ENCODE results near the gene AKAP3.

AKAP3 gene

GRCh38 chr12:4615667-4616066 is 33.2 kb downstream of the AKAP3 start:
- Histone ChIP-seq H3K4me3 (ENCODE audit: low read length) (no peak overlapping the region), H2BK15ac (replicated peaks; ENCODE audit: low read depth) (no peak overlapping the region), H3K36me3 (ENCODE audit: control insufficient read depth, insufficient read depth, low read length) (no peaks in the 10 kb centered on the region), H3K56ac (ENCODE audit: low read length) (no peak overlapping the region), H3K9ac (ENCODE audit: low read length) (no peak overlapping the region), H3K79me2 (ENCODE audit: control insufficient read depth, insufficient read depth, low read length) (no peaks in the 10 kb centered on the region), H3K27ac (ENCODE audit: low read depth, low read length) (no peak overlapping the region), H3K18ac (ENCODE audit: low read length) (no peak overlapping the region), H3K27me3 (ENCODE audit: insufficient read depth, low read length, poor library complexity) (no peaks in the 10 kb centered on the region), H4K8ac (ENCODE audit: low read depth, low read length) (no peak overlapping the region), H2BK5ac (ENCODE audit: low read length) (no peak overlapping the region), H3K79me1 (ENCODE audit: low read length) (no peaks in the 10 kb centered on the region), H4K5ac (ENCODE audit: low read length) (no peak overlapping the region), H3K4me2 (ENCODE audit: low read length) (no peak overlapping the region), H2AK5ac (ENCODE audit: low read length) (no peak overlapping the region), H3K4ac (ENCODE audit: low read depth, low read length) (no peak overlapping the region), H3K4me1 (ENCODE audit: control insufficient read depth, low read depth, low read length) (no peaks in the 10 kb centered on the region), H2BK120ac (ENCODE audit: low read depth, low read length) (no peak overlapping the region), H3K23ac (ENCODE audit: low read length) (no peak overlapping the region)
- no CpG with 5 or more reads among the region's 9 CpGs for WGBS (ENCODE audit: extremely low coverage, insufficient coverage, low lambda C conversion rate)
- no peak for DNase-seq

- Histone ChIP-seq H3K79me1 (ENCODE audit: low read length) (no peaks in the 10 kb centered on the region), H4K5ac (ENCODE audit: low read length) (no peak overlapping the region), H3K27me3 (ENCODE audit: insufficient read depth, low read length, poor library complexity) (no peaks in the 10 kb centered on the region), H3K79me2 (ENCODE audit: control insufficient read depth, insufficient read depth, low read length) (no peaks in the 10 kb centered on the region), H3K27ac (ENCODE audit: low read depth, low read length) (no peak overlapping the region), H2BK5ac (ENCODE audit: low read length) (no peak overlapping the region), H2BK15ac (replicated peaks; ENCODE audit: low read depth) (no peak overlapping the region), H4K8ac (ENCODE audit: low read depth, low read length) (no peak overlapping the region), H2AK5ac (ENCODE audit: low read length) (no peak overlapping the region), H3K4me2 (ENCODE audit: low read length) (no peak overlapping the region), H3K23ac (ENCODE audit: low read length) (no peak overlapping the region), H3K9ac (ENCODE audit: low read length) (no peak overlapping the region), H3K4me3 (ENCODE audit: low read length) (no peak overlapping the region), H3K4ac (ENCODE audit: low read depth, low read length) (no peak overlapping the region), H3K18ac (ENCODE audit: low read length) (no peak overlapping the region), H3K36me3 (ENCODE audit: control insufficient read depth, insufficient read depth, low read length) (no peaks in the 10 kb centered on the region), H3K4me1 (ENCODE audit: control insufficient read depth, low read depth, low read length) (no peaks in the 10 kb centered on the region), H2BK120ac (ENCODE audit: low read depth, low read length) (no peak overlapping the region), H3K56ac (ENCODE audit: low read length) (no peak overlapping the region)
- no peak for DNase-seq
- no CpG with 5 or more reads among the region's 4 CpGs for WGBS (ENCODE audit: extremely low coverage, insufficient coverage, low lambda C conversion rate)
These were observed 38.4 kb downstream of the AKAP3 start for GRCh38 chr12:4610481-4610880.

GRCh38 chr12:4609071-4609470 is 39.8 kb downstream of the AKAP3 start:
- Histone ChIP-seq H2BK5ac (ENCODE audit: low read length) (no peak overlapping the region), H3K4me1 (ENCODE audit: control insufficient read depth, low read depth, low read length) (no peaks in the 10 kb centered on the region), H3K27ac (ENCODE audit: low read depth, low read length) (no peak overlapping the region), H4K5ac (ENCODE audit: low read length) (no peak overlapping the region), H3K23ac (ENCODE audit: low read length) (no peak overlapping the region), H3K79me2 (ENCODE audit: control insufficient read depth, insufficient read depth, low read length) (no peaks in the 10 kb centered on the region), H2BK15ac (replicated peaks; ENCODE audit: low read depth) (no peak overlapping the region), H3K56ac (ENCODE audit: low read length) (no peak overlapping the region), H3K4ac (ENCODE audit: low read depth, low read length) (no peak overlapping the region), H3K36me3 (ENCODE audit: control insufficient read depth, insufficient read depth, low read length) (no peaks in the 10 kb centered on the region), H2AK5ac (ENCODE audit: low read length) (no peak overlapping the region), H3K79me1 (ENCODE audit: low read length) (no peaks in the 10 kb centered on the region), H2BK120ac (ENCODE audit: low read depth, low read length) (no peak overlapping the region), H3K9ac (ENCODE audit: low read length) (no peak overlapping the region), H3K4me2 (ENCODE audit: low read length) (no peak overlapping the region), H4K8ac (ENCODE audit: low read depth, low read length) (no peak overlapping the region), H3K4me3 (ENCODE audit: low read length) (no peak overlapping the region), H3K27me3 (ENCODE audit: insufficient read depth, low read length, poor library complexity) (no peaks in the 10 kb centered on the region), H3K18ac (ENCODE audit: low read length) (no peak overlapping the region)
- WGBS (ENCODE audit: extremely low coverage, insufficient coverage, low lambda C conversion rate), result no CpG with 5 or more reads among the region's 9 CpGs
- DNase-seq, result no peak

- H3K56ac ChIP-seq (ENCODE audit: low read length), result no peak overlapping the region
- H4K5ac ChIP-seq (ENCODE audit: low read length), result no peak overlapping the region
- peak; percentile 20 for DNase-seq
- no peak overlapping the region for H2BK15ac ChIP-seq (replicated peaks; ENCODE audit: low read depth)
- no peaks in the 10 kb centered on the region for H3K79me1 ChIP-seq (ENCODE audit: low read length)
- no peak overlapping the region for H3K18ac ChIP-seq (ENCODE audit: low read length)
- no CpG with 5 or more reads among the region's 3 CpGs for WGBS (ENCODE audit: extremely low coverage, insufficient coverage, low lambda C conversion rate)
- no peaks in the 10 kb centered on the region for H3K36me3 ChIP-seq (ENCODE audit: control insufficient read depth, insufficient read depth, low read length)
- H3K4me2 ChIP-seq (ENCODE audit: low read length), result no peak overlapping the region
- H3K9ac ChIP-seq (ENCODE audit: low read length), result no peak overlapping the region
- H3K23ac ChIP-seq (ENCODE audit: low read length), result no peak overlapping the region
- H2BK5ac ChIP-seq (ENCODE audit: low read length), result no peak overlapping the region
- H3K4ac ChIP-seq (ENCODE audit: low read depth, low read length), result no peak overlapping the region
- no peak overlapping the region for H2AK5ac ChIP-seq (ENCODE audit: low read length)
- no peaks in the 10 kb centered on the region for H3K4me1 ChIP-seq (ENCODE audit: control insufficient read depth, low read depth, low read length)
- no peaks in the 10 kb centered on the region for H3K79me2 ChIP-seq (ENCODE audit: control insufficient read depth, insufficient read depth, low read length)
- no peak overlapping the region for H3K27ac ChIP-seq (ENCODE audit: low read depth, low read length)
- no peak overlapping the region for H3K4me3 ChIP-seq (ENCODE audit: low read length)
- H3K27me3 ChIP-seq (ENCODE audit: insufficient read depth, low read length, poor library complexity), result no peaks in the 10 kb centered on the region
- no peak overlapping the region for H4K8ac ChIP-seq (ENCODE audit: low read depth, low read length)
- H2BK120ac ChIP-seq (ENCODE audit: low read depth, low read length), result no peak overlapping the region
These were observed 41.8 kb downstream of the AKAP3 start for GRCh38 chr12:4607056-4607455.

GRCh38 chr12:4604684-4605193 is 44.1 kb downstream of the AKAP3 start:
- no CpG with 5 or more reads among the region's 25 CpGs for WGBS (ENCODE audit: extremely low coverage, insufficient coverage, low lambda C conversion rate)
- Histone ChIP-seq H3K27ac (ENCODE audit: low read depth, low read length) (no peak overlapping the region), H2BK15ac (replicated peaks; ENCODE audit: low read depth) (no peak overlapping the region)

GRCh38 chr12:4603946-4604345 is 44.9 kb downstream of the AKAP3 start:
- Histone ChIP-seq H2BK15ac (replicated peaks; ENCODE audit: low read depth) (no peak overlapping the region), H3K56ac (ENCODE audit: low read length) (no peak overlapping the region), H3K79me2 (ENCODE audit: control insufficient read depth, insufficient read depth, low read length) (no peaks in the 10 kb centered on the region), H2BK5ac (ENCODE audit: low read length) (no peak overlapping the region), H3K18ac (ENCODE audit: low read length) (no peak overlapping the region), H3K36me3 (ENCODE audit: control insufficient read depth, insufficient read depth, low read length) (no peaks in the 10 kb centered on the region), H3K23ac (ENCODE audit: low read length) (no peak overlapping the region), H2AK5ac (ENCODE audit: low read length) (no peak overlapping the region), H3K4me1 (ENCODE audit: control insufficient read depth, low read depth, low read length) (no peaks in the 10 kb centered on the region), H3K4me2 (ENCODE audit: low read length) (no peak overlapping the region), H4K8ac (ENCODE audit: low read depth, low read length) (no peak overlapping the region), H3K4me3 (ENCODE audit: low read length) (no peak overlapping the region), H3K27ac (ENCODE audit: low read depth, low read length) (no peak overlapping the region), H4K5ac (ENCODE audit: low read length) (no peak overlapping the region), H3K79me1 (ENCODE audit: low read length) (no peaks in the 10 kb centered on the region), H3K4ac (ENCODE audit: low read depth, low read length) (no peak overlapping the region), H3K27me3 (ENCODE audit: insufficient read depth, low read length, poor library complexity) (no peaks in the 10 kb centered on the region), H2BK120ac (ENCODE audit: low read depth, low read length) (no peak overlapping the region), H3K9ac (ENCODE audit: low read length) (no peak overlapping the region)
- DNase-seq, result no peak
- no CpG with 5 or more reads among the region's 1 CpG for WGBS (ENCODE audit: extremely low coverage, insufficient coverage, low lambda C conversion rate)

More at GRCh38 chr12:4604684-4605193, 44.1 kb downstream of the AKAP3 start:
- Histone ChIP-seq H3K27me3 (ENCODE audit: insufficient read depth, low read length, poor library complexity) (no peaks in the 10 kb centered on the region), H3K56ac (ENCODE audit: low read length) (peak overlapping the region; percentile 91), H3K79me1 (ENCODE audit: low read length) (no peaks in the 10 kb centered on the region), H3K18ac (ENCODE audit: low read length) (no peak overlapping the region), H2BK5ac (ENCODE audit: low read length) (no peak overlapping the region), H4K8ac (ENCODE audit: low read depth, low read length) (no peak overlapping the region), H3K4me3 (ENCODE audit: low read length) (peak overlapping the region; percentile 83), H2BK120ac (ENCODE audit: low read depth, low read length) (no peak overlapping the region), H3K9ac (ENCODE audit: low read length) (peak overlapping the region; percentile 80), H3K36me3 (ENCODE audit: control insufficient read depth, insufficient read depth, low read length) (no peaks in the 10 kb centered on the region), H3K23ac (ENCODE audit: low read length) (no peak overlapping the region), H3K4ac (ENCODE audit: low read depth, low read length) (no peak overlapping the region), H3K4me2 (ENCODE audit: low read length) (peak overlapping the region; percentile 47), H3K79me2 (ENCODE audit: control insufficient read depth, insufficient read depth, low read length) (no peaks in the 10 kb centered on the region), H2AK5ac (ENCODE audit: low read length) (no peak overlapping the region), H4K5ac (ENCODE audit: low read length) (no peak overlapping the region), H3K4me1 (ENCODE audit: control insufficient read depth, low read depth, low read length) (no peaks in the 10 kb centered on the region)
- DNase-seq, result peak; percentile 90
